Right lobe of liver (tissue), 6 donors: ENCODE results near the gene TOR3A. TPM values are rescaled to one million over a fixed set of nuclear protein-coding genes. Genes with fewer than 3 reads are reported as not detected.

Source experiments
- ATAC-seq, 4 donors: fragments of 200-7000 bp; cut with Tn5 transposase; one replicate each; pipeline ENCODE4 v1.9.1; 2020; ENCODE audit warnings: mild to moderate bottlenecking in 4 of 4, moderate library complexity in 4 of 4
- DNase-seq, 3 donors: peaks; one replicate each; pipeline ENCODE4 v3.0.0-alpha.2; 2020
- H3K27ac ChIP-seq, 3 donors: fragments of 200-600 bp; one replicate each; pipeline ENCODE4 v1.8.0; 2022
- H3K27me3 ChIP-seq, 2 donors: fragments of 200-600 bp; one replicate each; pipeline ENCODE4 v1.8.0; 2022
- H3K36me3 ChIP-seq, 4 donors: fragments of 200-600 bp; sonication (generic) in 1 of 4; one replicate each; pipeline versions ENCODE4 v1.5.1 to v1.8.0; 2017 to 2022; ENCODE audit warnings: control low read depth in 1 of 4
- H3K4me1 ChIP-seq, 4 donors: fragments of 200-600 bp; sonication (generic) in 1 of 4; one replicate each; pipeline versions ENCODE4 v1.5.1 to v1.8.0; 2017 to 2022; ENCODE audit warnings: control low read depth in 1 of 4
- H3K4me3 ChIP-seq, 3 donors: fragments of 200-600 bp; one replicate each; pipeline ENCODE4 v1.8.0; 2022
- H3K9me3 ChIP-seq, 4 donors: fragments of 200-600 bp; sonication (generic) in 1 of 4; one replicate each; pipeline versions ENCODE4 v1.5.1 to v1.8.0; 2017 to 2022; ENCODE audit warnings: control low read depth in 1 of 4
- POLR2A ChIP-seq: fragments of 450-650 bp; IDR thresholded peaks from one replicate; pipeline ENCODE4 v1.6.1; 2017; ENCODE audit warnings: antibody characterized with exemption, mild to moderate bottlenecking
- WGBS: methylation state at CpG from one replicate; pipeline ENCODE4 v1.1.6; 2018; ENCODE audit warnings: low coverage, low lambda C conversion rate; ENCODE audit not compliant: insufficient coverage; ENCODE audit errors: missing lambda C conversion rate; 5-methylcytosine and 5-hydroxymethylcytosine counted together
- intact Hi-C, 2 donors: fragments of 100-400 bp; cut with DNase I; formaldehyde crosslinking; loops; one replicate each; pipeline versions ENCODE4 v1.11.2 to v1.14.1; 2022
- total RNA-seq, 6 experiments: library from RNA; depleted of rRNA in 2 of 6; stranded (reverse); fragments of >200 nt in 2 of 6; fragmentation: NEBNext Ultra II Directional in 3 of 6; extraction: Animal tissue kit (Norgen Biotek cat#: 25700) in 3 of 6; gene quantifications; one replicate each; pipeline versions ENCODE4 v1.1.0 to v1.2.4, GENCODE V29; 2016 to 2023
- TF ChIP-seq, protein P1 (sequence below), 4 donors: fragments of 200-600 bp in 3 of 4; fragments of 450-650 bp in 1 of 4; IDR thresholded peaks; one replicate each; pipeline versions ENCODE4 v1.5.1 to v1.8.0; 2016 to 2022; ENCODE audit warnings: antibody characterized with exemption in 4 of 4, mild to moderate bottlenecking in 2 of 4
- donor health status: DM: no; HTN: yes; CAD: no.
- donor health status: DM: no; HTN: no; CAD: no.
- donor health status: DM: no; HTN: no; CAD: no.
- donor health status: DM: no; HTN: yes; CAD: no.
- donor health status: DM: no; HTN: yes; CAD: no.

Gene TOR3A
- total RNA-seq, 6 experiments from 2014 or later, result 4.7 to 52.8 (median 13.1) TPM

DNA sequence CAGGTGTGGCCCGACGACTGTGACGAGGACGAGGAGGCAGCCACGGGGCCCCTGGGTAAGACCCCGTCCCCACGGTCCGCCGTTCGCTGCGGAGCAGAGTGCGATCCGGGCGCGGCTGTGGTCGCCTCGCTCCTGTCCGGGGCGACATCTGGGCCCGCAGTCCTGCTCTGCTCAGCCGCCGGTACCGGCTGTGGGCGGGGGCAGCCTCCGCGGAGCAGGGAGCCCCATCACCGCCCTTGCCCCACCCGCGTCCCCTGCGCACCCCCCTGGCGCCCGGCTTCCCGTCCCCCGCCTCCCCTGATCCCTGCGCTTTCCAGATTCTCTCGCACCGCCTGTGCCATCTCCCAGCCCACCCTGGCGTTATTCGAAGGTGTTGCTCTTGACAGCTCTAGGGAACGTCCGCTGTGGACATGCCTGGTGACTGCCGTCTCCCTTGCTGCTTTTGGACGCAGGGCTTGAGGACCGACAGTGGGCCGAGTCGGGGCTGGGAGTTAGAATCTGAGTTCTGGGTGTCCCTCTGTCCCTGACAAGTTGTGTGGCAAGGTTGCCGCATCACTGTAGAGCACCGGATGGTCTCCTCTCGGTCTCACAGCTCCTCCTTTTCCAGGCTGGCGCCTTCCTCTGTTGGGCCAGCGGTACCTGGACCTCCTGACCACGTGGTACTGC is 596 bp downstream of the TOR3A start:
- intact Hi-C loops, result no loop called here

DNA sequence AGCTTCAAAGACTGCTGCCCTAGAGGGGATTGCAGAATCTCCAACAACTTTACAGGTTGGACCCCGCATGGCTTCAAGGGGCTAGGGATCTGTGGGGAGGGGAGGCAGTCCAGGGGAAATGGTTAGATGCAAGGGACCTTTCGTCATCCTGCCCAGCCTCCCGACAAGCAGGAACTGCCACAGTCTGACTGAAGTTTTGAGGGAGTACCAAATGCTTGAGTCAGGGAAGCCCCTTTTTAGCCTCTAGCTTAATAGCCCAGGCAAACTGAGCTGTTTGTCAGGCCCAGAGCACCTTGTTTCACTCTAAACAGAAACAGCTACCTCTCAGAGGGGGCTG is 1.1 kb downstream of the TOR3A start:
- DNase-seq, result no peak
- intact Hi-C loops, result no loop called here
- 0% methylated on average over 2 of the region's 3 CpGs for WGBS

More for the DNA sequence above, 596 bp downstream of the TOR3A start:
- Histone ChIP-seq H3K4me1 (peaks cover 0 to 13% (median 6%) of the 10 kb centered on the region in 4 donors), H3K36me3 (peaks cover 0 to 4% (median 0%) of the 10 kb centered on the region in 4 donors), H3K27me3 (no peaks in the 10 kb centered on the region), H3K27ac (peak overlapping the region; percentile 58 to 84 (median 67)), H3K4me3 (peak overlapping the region; percentile 95 to 99 (median 98)), H3K9me3 (no peaks in the 10 kb centered on the region)
- WGBS, result 0% methylated on average over 12 of the region's 52 CpGs
- ATAC-seq (peak; percentile 26 to 51 (median 44)), DNase-seq (peak in 2 of 3 donors; percentile 50 to 63)
- TF ChIP-seq, protein P1, sequence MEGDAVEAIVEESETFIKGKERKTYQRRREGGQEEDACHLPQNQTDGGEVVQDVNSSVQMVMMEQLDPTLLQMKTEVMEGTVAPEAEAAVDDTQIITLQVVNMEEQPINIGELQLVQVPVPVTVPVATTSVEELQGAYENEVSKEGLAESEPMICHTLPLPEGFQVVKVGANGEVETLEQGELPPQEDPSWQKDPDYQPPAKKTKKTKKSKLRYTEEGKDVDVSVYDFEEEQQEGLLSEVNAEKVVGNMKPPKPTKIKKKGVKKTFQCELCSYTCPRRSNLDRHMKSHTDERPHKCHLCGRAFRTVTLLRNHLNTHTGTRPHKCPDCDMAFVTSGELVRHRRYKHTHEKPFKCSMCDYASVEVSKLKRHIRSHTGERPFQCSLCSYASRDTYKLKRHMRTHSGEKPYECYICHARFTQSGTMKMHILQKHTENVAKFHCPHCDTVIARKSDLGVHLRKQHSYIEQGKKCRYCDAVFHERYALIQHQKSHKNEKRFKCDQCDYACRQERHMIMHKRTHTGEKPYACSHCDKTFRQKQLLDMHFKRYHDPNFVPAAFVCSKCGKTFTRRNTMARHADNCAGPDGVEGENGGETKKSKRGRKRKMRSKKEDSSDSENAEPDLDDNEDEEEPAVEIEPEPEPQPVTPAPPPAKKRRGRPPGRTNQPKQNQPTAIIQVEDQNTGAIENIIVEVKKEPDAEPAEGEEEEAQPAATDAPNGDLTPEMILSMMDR (IDR thresholded peaks at IDR 0.05), result no peak
- no peak for TF ChIP-seq POLR2A

DNA sequence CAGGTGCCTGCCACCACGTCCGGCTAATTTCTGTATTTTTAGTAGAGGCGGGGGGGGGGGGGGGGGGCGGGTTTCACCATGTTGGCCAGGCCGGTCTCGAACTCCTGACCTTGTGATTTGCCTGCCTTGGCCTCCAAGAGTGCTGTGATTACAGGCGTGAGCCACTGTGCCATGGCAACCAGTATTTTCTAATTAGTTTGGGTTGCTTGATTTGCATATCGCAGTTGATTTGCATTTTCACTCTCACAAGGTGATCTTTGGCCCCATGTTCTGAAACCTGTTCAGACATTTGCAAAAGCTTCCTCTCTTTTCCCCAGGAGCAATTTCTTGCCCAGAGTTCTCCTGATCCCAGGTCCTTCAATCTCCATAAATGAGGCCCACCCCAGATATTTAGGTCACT is 1.7 kb downstream of the TOR3A start:
- intact Hi-C loops, result no loop called here
- Histone ChIP-seq H3K27ac (no peak overlapping the region), H3K4me3 (peak overlapping the region in 1 of 3 donors; percentile 98), H3K36me3 (peaks cover 0 to 4% (median 0%) of the 10 kb centered on the region in 4 donors), H3K9me3 (no peaks in the 10 kb centered on the region), H3K27me3 (no peaks in the 10 kb centered on the region), H3K4me1 (peaks cover 0 to 13% (median 8%) of the 10 kb centered on the region in 4 donors)
- ATAC-seq, result no peak
- TF ChIP-seq POLR2A, result no peak
- TF ChIP-seq, protein P1 (IDR thresholded peaks at IDR 0.05), result no peak
- no peak for DNase-seq
- no CpG with 5 or more reads among the region's 8 CpGs for WGBS

More for the DNA sequence above, 1.1 kb downstream of the TOR3A start:
- TF ChIP-seq POLR2A, result no peak
- TF ChIP-seq, protein P1 (IDR thresholded peaks at IDR 0.05), result no peak
- Histone ChIP-seq H3K27me3 (no peaks in the 10 kb centered on the region), H3K27ac (peak overlapping the region in 2 of 3 donors; percentile 58 to 84), H3K4me1 (peaks cover 0 to 13% (median 6%) of the 10 kb centered on the region in 4 donors), H3K9me3 (no peaks in the 10 kb centered on the region), H3K4me3 (peak overlapping the region; percentile 95 to 99 (median 98)), H3K36me3 (peaks cover 0 to 4% (median 0%) of the 10 kb centered on the region in 4 donors)
- no peak for ATAC-seq

DNA sequence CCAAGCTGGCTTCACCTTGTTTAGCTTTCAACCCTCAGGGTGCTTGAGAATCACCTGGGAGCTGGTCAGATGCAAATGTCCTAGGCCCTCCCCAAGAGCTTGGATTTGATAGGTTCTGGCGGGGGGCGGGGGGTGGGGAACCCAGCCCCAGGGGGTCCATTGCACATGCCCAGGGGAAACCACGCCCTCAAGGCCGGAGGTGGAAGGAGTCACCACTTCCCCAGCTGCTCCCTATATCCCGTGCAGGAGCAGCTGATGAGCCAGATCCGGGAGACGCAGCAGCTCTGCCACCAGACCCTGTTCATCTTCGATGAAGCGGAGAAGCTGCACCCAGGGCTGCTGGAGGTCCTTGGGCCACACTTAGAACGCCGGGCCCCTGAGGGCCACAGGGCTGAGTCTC is 5.8 kb downstream of the TOR3A start:
- Histone ChIP-seq H3K9me3 (no peaks in the 10 kb centered on the region), H3K36me3 (peaks cover 0 to 4% (median 0%) of the 10 kb centered on the region in 4 donors), H3K27ac (no peak overlapping the region), H3K4me3 (peak overlapping the region in 1 of 3 donors; percentile 9), H3K27me3 (no peaks in the 10 kb centered on the region), H3K4me1 (peaks cover 0 to 47% (median 28%) of the 10 kb centered on the region in 4 donors)
- ATAC-seq (no peak), DNase-seq (no peak)
- no peak for TF ChIP-seq POLR2A
- TF ChIP-seq, protein P1 (IDR thresholded peaks at IDR 0.05), result no peak
- WGBS, result no CpG with 5 or more reads among the region's 11 CpGs
- intact Hi-C loops, result no loop called here
